ENCODE measurements around the gene BICDL2.
"Not testable (repeated sequence)": the region's sequence is repeated elsewhere in the genome, so short reads cannot be mapped to it uniquely, and the experiment has no call there.

- TF ChIP-seq CTCF (tag by site-specific recombination; IDR thresholded peaks at IDR 0.05); ZNF391 (tag by site-specific recombination; IDR thresholded peaks at IDR 0.05; ENCODE audit: borderline replicate concordance, low read depth): not testable (repeated sequence)
Observed at GRCh38 chr16:3069146-3069545, 32.4 kb upstream of the BICDL2 start.

Data from HEK293 (cell line).